H1 (cell line): ENCODE results near the gene CD300A. TPM values are rescaled to one million over a fixed set of nuclear protein-coding genes. Genes with fewer than 3 reads are reported as not detected.

ENCODE experiments used
- CREB1 ChIP-seq: IDR thresholded peaks from 2 replicates; pipeline ENCODE4 v1.6.1; 2012; ENCODE audit warnings: inconsistent platforms
- EGR1 ChIP-seq: IDR thresholded peaks from 2 replicates; pipeline ENCODE4 v1.6.1; 2011; ENCODE audit warnings: low read depth, low read length, borderline replicate concordance
- GTF2F1 ChIP-seq: IDR thresholded peaks from 2 replicates; pipeline ENCODE4 v1.6.1; 2012; ENCODE audit warnings: low read depth, low read length, improper control_type of control experiment, borderline replicate concordance
- NRF1 ChIP-seq: IDR thresholded peaks from 2 replicates; pipeline ENCODE4 v1.6.1; 2011; ENCODE audit warnings: mild to moderate bottlenecking, low read depth, low read length, improper control_type of control experiment
- polyA plus RNA-seq, 7 experiments: library from polyadenylated mRNA; depleted of rRNA in 3 of 7; stranded (reverse) in 5 of 7; unstranded in 2 of 7; fragments of >200 nt in 5 of 7; fragments of 200-250 nt in 2 of 7; gene quantifications; 1 replicate in 5 of 7; 2 replicates in 1 of 7; 4 replicates in 1 of 7; pipeline versions ENCODE4 v1.2.1 to v1.2.3, GENCODE V29; 2011 to 2013; ENCODE audit warnings: missing spikeins in 2 of 7, mixed read lengths in 2 of 7
- total RNA-seq: library from RNA; stranded (reverse); fragmentation: NEBNext Ultra II Directional; extraction: Animal tissue kit (Norgen Biotek cat#: 25700); gene quantifications from 2 replicates; pipeline ENCODE4 v1.2.1, GENCODE V29; 2021
- TF ChIP-seq, protein P1 (sequence below): IDR thresholded peaks from 2 replicates; pipeline ENCODE4 v1.6.1; 2011; ENCODE audit warnings: low read length, improper control_type of control experiment

CD300A gene
- total and polyA plus RNA-seq, 2 of the 8 experiments (the other 6 are each of a cell fraction or from before 2014, with no cell fraction given), result 0.52 to 1.3 TPM

DNA sequence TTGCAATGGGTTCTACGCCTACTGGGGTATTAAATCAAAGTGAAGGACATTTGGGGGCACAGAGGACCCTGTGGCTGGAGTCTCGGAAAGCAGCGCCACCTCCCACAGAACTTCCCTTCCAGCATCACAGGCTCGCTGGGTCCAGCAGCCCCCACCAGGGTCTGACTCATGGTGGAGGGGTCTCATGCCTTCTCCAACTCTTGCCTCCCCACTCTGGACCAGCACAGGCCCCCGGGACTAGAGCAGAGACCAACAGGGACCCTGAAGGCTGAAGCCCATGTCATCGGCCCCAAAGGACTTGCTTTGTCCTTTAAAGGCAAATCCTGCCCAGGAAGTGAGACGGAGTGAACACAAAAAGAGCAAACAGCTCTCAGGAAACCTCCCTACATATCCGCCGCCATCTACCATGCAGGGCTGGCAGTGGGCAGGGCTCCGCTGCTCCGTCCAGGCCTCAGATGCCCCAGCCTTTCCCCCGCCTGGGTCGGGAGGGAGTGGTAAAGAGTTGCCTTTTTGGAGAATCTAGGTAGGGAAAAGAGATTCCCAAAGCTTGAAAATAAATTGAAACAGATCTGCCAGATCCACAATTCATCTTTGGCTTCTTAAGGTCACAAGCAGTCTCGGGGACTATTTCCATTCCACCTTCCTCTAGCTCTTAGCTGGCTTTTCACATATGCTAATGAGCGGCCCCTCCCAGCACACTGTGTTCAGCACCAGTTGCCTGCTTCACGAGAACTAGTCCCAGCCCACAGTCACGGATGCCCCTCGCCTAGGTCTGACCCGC is 36.6 kb upstream of the CD300A start (continued):
- TF ChIP-seq GTF2F1 (no peak), CREB1 (no peak), NRF1 (no peak), EGR1 (no peak)
- TF ChIP-seq, protein P1, sequence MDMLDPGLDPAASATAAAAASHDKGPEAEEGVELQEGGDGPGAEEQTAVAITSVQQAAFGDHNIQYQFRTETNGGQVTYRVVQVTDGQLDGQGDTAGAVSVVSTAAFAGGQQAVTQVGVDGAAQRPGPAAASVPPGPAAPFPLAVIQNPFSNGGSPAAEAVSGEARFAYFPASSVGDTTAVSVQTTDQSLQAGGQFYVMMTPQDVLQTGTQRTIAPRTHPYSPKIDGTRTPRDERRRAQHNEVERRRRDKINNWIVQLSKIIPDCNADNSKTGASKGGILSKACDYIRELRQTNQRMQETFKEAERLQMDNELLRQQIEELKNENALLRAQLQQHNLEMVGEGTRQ, result no peak
